Measurements from ENCODE around the gene YLPM1.

GRCh38 chr14:74852922-74853530 is 89.9 kb downstream of the YLPM1 start:
- TF ChIP-seq CTCF (IDR thresholded peaks at IDR 0.05; ENCODE audit: extremely low read depth in 1 of 2, insufficient read depth in 1 of 2, low read depth in 1 of 2, low read length in 2 of 2), result no peak
- no peak for TF ChIP-seq POLR2A (IDR thresholded peaks at IDR 0.05; ENCODE audit: low read depth, low read length)
